ENCODE results near the gene CAMTA1. TPM values are rescaled to one million over a fixed set of nuclear protein-coding genes. Genes with fewer than 3 reads are reported as not detected.

CAMTA1 gene
- total RNA-seq, 1 experiment from 2014 or later: 50.3 TPM

DNA sequence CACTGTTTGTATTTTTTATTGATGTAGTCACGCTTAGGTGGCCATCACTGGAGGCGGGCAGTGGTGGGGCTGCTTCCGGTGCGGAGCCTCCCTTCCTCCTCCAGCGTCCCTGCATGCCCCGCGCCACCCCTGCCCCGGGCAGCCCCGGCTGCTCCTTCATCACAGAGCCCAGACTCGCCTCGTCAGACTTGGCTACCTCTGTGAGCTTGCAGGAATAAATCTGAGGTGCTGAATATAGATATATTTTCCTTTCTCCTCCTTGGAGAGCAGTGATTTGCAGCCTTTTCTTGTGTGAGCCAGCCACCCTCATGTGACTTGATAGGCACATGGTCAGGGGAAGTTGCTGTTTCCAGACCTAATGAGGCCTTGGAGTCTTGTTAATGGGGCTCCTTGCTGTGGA lies 573.2 kb downstream of the CAMTA1 start:
- H3K36me3 Mint-ChIP-seq (ENCODE audit: insufficient read depth, unreplicated experiment): no peaks in the 10 kb centered on the region
- no TSS peak for BruUV-seq (replicated peaks)
- H3K9me3 Mint-ChIP-seq (ENCODE audit: low read depth, unreplicated experiment): no peaks in the 10 kb centered on the region
- TF ChIP-seq, protein P1, sequence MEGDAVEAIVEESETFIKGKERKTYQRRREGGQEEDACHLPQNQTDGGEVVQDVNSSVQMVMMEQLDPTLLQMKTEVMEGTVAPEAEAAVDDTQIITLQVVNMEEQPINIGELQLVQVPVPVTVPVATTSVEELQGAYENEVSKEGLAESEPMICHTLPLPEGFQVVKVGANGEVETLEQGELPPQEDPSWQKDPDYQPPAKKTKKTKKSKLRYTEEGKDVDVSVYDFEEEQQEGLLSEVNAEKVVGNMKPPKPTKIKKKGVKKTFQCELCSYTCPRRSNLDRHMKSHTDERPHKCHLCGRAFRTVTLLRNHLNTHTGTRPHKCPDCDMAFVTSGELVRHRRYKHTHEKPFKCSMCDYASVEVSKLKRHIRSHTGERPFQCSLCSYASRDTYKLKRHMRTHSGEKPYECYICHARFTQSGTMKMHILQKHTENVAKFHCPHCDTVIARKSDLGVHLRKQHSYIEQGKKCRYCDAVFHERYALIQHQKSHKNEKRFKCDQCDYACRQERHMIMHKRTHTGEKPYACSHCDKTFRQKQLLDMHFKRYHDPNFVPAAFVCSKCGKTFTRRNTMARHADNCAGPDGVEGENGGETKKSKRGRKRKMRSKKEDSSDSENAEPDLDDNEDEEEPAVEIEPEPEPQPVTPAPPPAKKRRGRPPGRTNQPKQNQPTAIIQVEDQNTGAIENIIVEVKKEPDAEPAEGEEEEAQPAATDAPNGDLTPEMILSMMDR (IDR thresholded peaks at IDR 0.05; ENCODE audit: unreplicated experiment): no peak
- no peaks in the 10 kb centered on the region for H3K4me1 Mint-ChIP-seq (ENCODE audit: low read depth, unreplicated experiment)
- peaks cover 11% of the 10 kb centered on the region for H3K27me3 Mint-ChIP-seq (ENCODE audit: unreplicated experiment)
- CTCF ChIA-PET: no interaction called here
- DNase-seq: no peak
- no peak overlapping the region for H3K27ac Mint-ChIP-seq (ENCODE audit: unreplicated experiment)
- intact Hi-C loops (cut with micrococcal nuclease; ENCODE audit: unreplicated experiment): no loop called here
- H3K4me3 Mint-ChIP-seq (ENCODE audit: low read depth, unreplicated experiment): no peak overlapping the region

DNA sequence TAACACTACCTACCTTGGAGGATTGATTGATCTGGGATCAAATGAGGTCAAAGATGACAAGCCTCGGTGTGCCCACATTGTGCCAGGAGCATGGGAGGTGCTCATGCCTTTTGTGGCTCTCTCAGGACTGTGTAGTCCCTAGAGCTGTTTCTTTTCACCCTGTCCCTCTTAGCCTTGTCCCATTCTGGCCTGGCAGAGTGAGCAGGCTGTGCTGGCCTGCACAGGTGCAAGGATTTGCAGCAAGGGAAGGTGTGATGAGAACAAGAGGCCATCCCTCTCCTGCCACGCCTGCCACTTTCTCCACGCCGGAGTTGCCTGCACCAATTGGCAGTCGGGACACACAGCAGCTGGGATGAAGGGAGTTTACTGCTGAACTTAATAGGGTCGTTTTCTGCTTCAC lies 575.3 kb downstream of the CAMTA1 start:
- H3K27me3 Mint-ChIP-seq (ENCODE audit: unreplicated experiment): peaks cover 25% of the 10 kb centered on the region
- H3K4me3 Mint-ChIP-seq (ENCODE audit: low read depth, unreplicated experiment): no peak overlapping the region
- no peaks in the 10 kb centered on the region for H3K4me1 Mint-ChIP-seq (ENCODE audit: low read depth, unreplicated experiment)
- no peaks in the 10 kb centered on the region for H3K9me3 Mint-ChIP-seq (ENCODE audit: low read depth, unreplicated experiment)
- H3K27ac Mint-ChIP-seq (ENCODE audit: unreplicated experiment): no peak overlapping the region
- CTCF ChIA-PET: no interaction called here
- no peaks in the 10 kb centered on the region for H3K36me3 Mint-ChIP-seq (ENCODE audit: insufficient read depth, unreplicated experiment)
- TF ChIP-seq, protein P1 (IDR thresholded peaks at IDR 0.05; ENCODE audit: unreplicated experiment): no peak
- intact Hi-C loops (cut with micrococcal nuclease; ENCODE audit: unreplicated experiment): no loop called here
- no peak for DNase-seq
- BruUV-seq (replicated peaks): no TSS peak

DNA sequence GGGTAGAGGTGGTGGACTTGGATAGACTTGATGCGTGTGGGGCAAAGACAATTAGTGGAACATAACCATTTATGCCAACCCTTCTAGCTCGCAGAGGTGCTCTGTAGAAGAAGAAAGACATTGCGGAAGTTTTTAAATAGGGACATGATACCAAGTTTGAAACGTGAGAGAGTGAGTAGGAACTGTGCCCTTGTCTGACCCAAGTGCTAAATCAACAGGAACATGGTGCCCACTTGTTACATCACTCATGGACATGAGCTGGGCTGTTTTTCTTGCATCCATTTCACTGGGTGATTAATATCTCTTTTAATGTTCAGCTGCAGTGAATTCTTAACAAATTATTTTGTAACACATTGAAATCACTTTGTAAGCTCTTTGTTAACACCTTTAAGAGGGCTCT lies 577.7 kb downstream of the CAMTA1 start:
- DNase-seq: no peak

DNA sequence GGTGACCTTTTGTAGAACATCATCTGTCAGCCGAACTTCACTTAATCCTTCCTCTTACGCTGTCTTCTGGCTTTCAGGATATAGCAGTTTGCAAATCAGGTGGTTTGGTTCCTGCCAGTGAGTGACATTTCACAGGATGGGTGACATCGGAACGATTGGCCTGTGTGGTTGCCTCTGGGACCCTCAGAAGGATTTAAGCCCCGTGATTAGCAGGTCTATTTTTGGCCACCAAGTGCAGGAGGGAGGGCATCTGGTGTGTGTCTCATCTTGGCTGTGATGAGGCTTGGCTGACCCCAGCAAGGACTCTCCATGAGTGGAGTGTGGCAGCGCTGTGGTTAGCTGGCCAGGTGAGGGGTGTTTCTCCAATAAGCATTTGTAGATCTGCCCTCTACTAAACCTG lies 578.2 kb downstream of the CAMTA1 start:
- no peak for DNase-seq
- no TSS peak for BruUV-seq (replicated peaks)
- TF ChIP-seq, protein P1 (IDR thresholded peaks at IDR 0.05; ENCODE audit: unreplicated experiment): no peak
- CTCF ChIA-PET: no interaction called here
- H3K36me3 Mint-ChIP-seq (ENCODE audit: insufficient read depth, unreplicated experiment): no peaks in the 10 kb centered on the region
- peaks cover 40% of the 10 kb centered on the region for H3K27me3 Mint-ChIP-seq (ENCODE audit: unreplicated experiment)
- H3K9me3 Mint-ChIP-seq (ENCODE audit: low read depth, unreplicated experiment): no peaks in the 10 kb centered on the region
- no peaks in the 10 kb centered on the region for H3K4me1 Mint-ChIP-seq (ENCODE audit: low read depth, unreplicated experiment)
- intact Hi-C loops (cut with micrococcal nuclease; ENCODE audit: unreplicated experiment): no loop called here
- H3K27ac Mint-ChIP-seq (ENCODE audit: unreplicated experiment): no peak overlapping the region
- H3K4me3 Mint-ChIP-seq (ENCODE audit: low read depth, unreplicated experiment): no peak overlapping the region

More for the DNA sequence above, 577.7 kb downstream of the CAMTA1 start:
- no peak overlapping the region for H3K27ac Mint-ChIP-seq (ENCODE audit: unreplicated experiment)
- CTCF ChIA-PET: no interaction called here
- no peaks in the 10 kb centered on the region for H3K36me3 Mint-ChIP-seq (ENCODE audit: insufficient read depth, unreplicated experiment)
- TF ChIP-seq, protein P1 (IDR thresholded peaks at IDR 0.05; ENCODE audit: unreplicated experiment): no peak
- no peak overlapping the region for H3K4me3 Mint-ChIP-seq (ENCODE audit: low read depth, unreplicated experiment)
- no peaks in the 10 kb centered on the region for H3K9me3 Mint-ChIP-seq (ENCODE audit: low read depth, unreplicated experiment)
- H3K4me1 Mint-ChIP-seq (ENCODE audit: low read depth, unreplicated experiment): no peaks in the 10 kb centered on the region
- peaks cover 40% of the 10 kb centered on the region for H3K27me3 Mint-ChIP-seq (ENCODE audit: unreplicated experiment)
- no TSS peak for BruUV-seq (replicated peaks)
- intact Hi-C loops (cut with micrococcal nuclease; ENCODE audit: unreplicated experiment): no loop called here
